GM18526 (cell line): ENCODE measurements around the gene NKAIN2.

ENCODE experiments used
- POLR2A ChIP-seq: IDR thresholded peaks from 3 replicates; pipeline ENCODE4 v1.6.1; 2011; ENCODE audit not compliant: insufficient read length; ENCODE audit errors: extremely low read depth

The NKAIN2 gene

GRCh38 chr6:123965894-123966293, 162.2 kb downstream of the NKAIN2 start:
- no peak for TF ChIP-seq POLR2A

DNA sequence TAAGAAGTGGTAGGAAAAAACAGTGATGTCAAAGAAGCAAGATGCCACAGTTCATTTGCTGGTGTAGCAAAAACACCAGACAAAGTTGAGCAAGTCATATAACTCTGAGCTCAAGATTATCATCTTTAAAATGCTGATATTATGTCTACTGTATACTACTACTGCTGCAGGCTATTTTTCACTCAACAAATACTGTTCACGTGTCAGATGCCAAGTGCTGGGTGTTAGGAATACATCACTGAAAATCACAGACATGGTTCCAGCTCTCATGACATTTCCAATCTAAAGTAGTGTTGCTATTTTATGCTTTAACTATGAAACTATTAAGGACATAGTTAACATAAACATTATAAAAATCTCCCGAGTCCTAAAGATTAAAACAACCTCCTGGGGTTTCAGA, 163.0 kb downstream of the NKAIN2 start:
- TF ChIP-seq POLR2A = no peak

DNA sequence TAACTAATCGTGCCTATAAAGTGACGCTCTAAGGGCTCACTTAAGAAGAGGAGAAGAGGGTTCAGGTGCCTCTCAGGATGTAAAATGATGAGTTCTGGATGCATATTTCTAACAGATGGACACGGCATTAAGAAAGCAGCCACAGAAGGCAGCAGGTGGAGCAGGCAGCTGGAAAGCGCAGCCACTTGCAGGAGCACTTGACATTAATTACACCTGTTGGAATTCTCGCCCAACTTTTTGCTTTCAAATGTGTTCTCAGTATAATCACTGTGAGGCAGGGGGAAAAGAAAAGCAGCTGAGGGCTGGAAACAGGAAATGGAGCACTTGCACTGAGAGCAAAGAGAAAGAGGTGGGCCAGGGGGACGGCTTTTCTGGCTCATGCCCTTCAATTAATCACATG, 164.2 kb downstream of the NKAIN2 start:
- no peak for TF ChIP-seq POLR2A

DNA sequence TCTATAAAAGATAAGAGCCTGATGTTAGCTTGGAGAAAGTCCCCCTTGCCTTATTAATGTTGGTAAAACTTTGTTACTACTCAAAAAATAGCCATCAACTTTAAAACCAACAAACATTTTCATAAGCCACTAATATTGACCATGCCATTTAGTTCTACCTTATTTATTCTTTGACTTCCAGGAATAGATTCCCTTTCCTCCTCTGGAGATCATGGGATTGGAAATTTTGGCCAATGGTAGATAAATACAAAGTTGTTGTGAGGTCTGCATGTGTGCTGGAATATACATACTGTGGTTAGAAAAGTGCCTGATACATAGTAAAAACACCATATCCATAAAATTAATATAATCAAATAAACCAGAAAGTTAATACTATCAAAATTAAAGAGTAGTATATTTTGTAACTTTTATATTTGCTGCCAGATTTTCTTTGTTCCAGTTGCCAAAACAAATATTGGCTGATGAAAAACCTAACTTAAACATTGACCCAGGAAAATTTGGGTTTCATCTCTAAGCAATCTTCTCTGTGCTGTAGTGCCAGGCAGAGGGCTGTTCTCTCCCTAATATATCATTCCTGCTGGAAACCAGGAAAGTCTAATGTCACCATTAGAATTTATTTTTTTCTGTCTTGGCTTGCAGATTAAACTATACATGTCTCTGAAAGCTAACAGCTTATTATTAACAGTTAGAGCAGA, 169.1 kb downstream of the NKAIN2 start:
- TF ChIP-seq POLR2A = no peak

- no peak for TF ChIP-seq POLR2A
Observed at GRCh38 chr6:123980311-123980710, 176.6 kb downstream of the NKAIN2 start.

DNA sequence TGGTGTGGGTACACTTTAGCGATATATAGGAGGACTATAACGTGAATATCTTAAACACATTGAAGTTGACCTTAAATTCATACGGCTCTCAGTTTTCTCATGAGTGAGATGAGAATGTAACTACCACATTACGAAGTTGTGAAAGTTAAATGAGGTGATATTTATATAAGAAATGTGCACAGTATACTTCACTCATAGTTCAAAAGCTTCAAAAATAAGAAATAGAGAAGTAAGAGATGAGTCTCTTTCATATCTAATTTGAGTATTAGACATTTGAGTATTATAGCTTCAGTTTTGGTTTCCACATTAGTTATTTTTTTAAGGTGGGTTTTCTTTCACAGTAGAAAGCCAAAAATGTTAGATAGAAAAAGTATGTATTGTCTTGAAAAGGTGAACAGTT, 183.3 kb downstream of the NKAIN2 start:
- no peak for TF ChIP-seq POLR2A

DNA sequence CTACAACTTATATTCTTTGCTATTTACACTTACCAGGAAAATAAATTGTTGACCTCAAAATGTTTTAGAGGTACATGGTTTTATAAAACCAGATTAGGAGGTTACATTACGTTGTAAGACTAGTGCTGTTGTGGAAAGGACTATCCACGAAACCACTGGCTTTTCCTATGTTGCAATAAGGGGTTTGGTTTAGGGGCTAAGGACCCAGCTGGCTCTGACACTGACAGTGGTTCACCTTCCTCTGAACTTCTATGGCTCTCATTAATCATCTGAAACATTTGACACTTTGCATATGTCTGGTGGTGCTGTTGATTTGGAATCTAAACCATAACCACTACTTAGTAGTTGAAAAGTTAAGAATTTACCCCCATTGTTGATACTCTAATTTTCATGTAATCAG, 186.7 kb downstream of the NKAIN2 start:
- no peak for TF ChIP-seq POLR2A

GRCh38 chr6:123994168-123994567, 190.5 kb downstream of the NKAIN2 start:
- no peak for TF ChIP-seq POLR2A

GRCh38 chr6:123994891-123995635, 191.4 kb downstream of the NKAIN2 start:
- TF ChIP-seq POLR2A = no peak

DNA sequence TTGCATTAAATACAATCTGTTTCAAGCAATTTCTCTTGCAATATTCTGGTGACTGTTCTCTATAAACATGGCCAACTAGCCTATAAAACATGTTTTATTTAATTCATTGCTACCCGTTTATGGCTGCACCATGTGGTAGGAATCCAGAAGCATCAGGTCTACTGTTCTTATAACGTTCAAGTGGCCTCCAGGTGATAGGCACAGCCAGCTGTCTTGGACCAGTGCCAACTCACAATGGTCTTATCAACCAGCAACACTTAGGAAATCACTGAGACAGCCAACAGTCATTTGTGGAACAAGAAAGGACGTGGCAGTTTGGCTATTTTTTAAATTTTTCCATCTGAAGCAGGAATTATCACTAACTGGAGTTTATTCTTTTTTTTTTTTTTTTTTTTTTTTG, 193.6 kb downstream of the NKAIN2 start:
- TF ChIP-seq POLR2A = no peak

- TF ChIP-seq POLR2A = no peak
Observed at GRCh38 chr6:124002377-124003081, 198.9 kb downstream of the NKAIN2 start.

- TF ChIP-seq POLR2A = no peak
Observed at GRCh38 chr6:124007266-124007665, 203.6 kb downstream of the NKAIN2 start.

GRCh38 chr6:124008000-124008987, 204.6 kb downstream of the NKAIN2 start:
- TF ChIP-seq POLR2A = no peak

DNA sequence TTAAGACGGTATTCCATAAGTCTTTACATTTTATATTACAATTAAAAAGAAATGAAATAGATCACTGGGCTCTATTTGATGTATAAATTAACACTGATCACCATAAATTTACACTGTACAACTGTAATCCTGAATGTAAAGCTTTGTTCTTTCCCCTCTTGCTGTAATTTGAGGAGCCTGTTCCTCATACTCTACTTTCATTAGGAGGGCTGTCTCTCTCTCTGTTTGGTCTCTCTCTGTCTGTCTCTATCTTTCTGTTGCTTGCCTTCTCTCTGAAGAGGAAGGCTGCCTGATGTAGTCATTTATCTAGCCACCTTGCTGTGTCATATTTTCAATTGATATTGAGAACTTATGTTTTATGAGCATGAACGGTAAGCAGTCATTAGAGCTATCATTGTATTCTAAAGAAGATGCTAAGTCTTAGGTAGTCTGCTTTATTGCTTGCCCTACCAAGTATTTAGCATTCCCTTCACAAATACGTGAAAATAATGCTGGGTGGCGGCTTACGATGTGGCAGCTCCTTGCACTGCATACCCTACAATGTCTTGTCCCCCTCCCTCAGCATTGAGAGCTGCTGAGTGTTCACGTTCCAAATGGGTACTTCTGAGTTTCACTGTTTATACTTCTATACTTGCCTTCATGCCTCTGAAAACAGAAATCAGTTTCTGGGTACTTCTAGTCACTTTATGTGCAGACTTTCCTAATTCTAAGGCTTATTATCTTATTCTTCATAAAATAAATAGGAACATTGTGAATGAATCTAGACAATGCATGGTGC, 205.5 kb downstream of the NKAIN2 start:
- no peak for TF ChIP-seq POLR2A
